GM10248 (cell line): ENCODE results near the gene ECSIT.
"Not testable (repeated sequence)": the region's sequence is repeated elsewhere in the genome, so short reads cannot be mapped to it uniquely, and the experiment has no call there.

Experiments
- CTCF ChIA-PET: fragments of 300-600 bp; sonication (Branson Sonifier 250); formaldehyde crosslinking; extraction: SDS; loops from one replicate; lab custom pipeline; 2021; ENCODE audit warnings: antibody characterized with exemption; lab: Yijun Ruan, JAX
- POLR2A ChIA-PET: fragments of 350-650 bp; sonication (Branson Sonifier 250); formaldehyde crosslinking; extraction: SDS; loops from one replicate; lab custom pipeline; 2020; ENCODE audit warnings: antibody characterized with exemption; lab: Yijun Ruan, JAX
- DNase-seq: peaks from one replicate; pipeline ENCODE4 v3.0.0; 2012; ENCODE audit errors: extremely low spot score
- TF ChIP-seq, protein P1 (sequence below): IDR thresholded peaks from 2 replicates; pipeline ENCODE4 v1.5.1; 2012; ENCODE audit warnings: mild to moderate bottlenecking, low read depth; ENCODE audit errors: extremely low read depth, missing control alignments, control extremely low read depth

The ECSIT gene

DNA sequence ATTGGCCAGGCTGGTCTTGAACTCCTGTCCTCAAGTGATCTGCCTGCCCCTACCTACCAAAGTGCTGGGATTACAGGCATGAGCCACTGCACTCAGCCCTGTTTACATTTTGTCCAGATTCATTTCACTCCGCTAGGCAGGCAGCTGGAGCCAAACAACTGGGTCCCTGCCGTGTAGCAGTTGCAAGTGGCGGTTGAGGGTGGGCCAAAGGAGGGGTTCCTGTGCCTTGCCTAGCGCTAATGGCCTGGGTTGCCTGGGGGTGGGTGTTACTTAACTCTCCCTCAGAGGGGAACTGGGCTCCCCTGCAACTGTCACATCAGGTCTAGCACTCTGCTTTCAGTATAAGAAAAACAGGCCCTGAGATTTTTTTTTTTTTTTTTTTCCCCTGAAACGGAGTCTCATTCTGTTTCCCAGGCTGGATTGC lies 41.1 kb upstream of the ECSIT start:
- DNase-seq: peak; percentile 38
- ChIA-PET CTCF (interaction anchor here (0.9 to 1.6 kb wide), 2 partner anchors 9 to 10 kb away, joined by 3 to 4 read pairs; no protein-coding TSS in a partner anchor), POLR2A (interaction anchor here (0.7 kb wide), 1 partner anchor 178 kb away, joined by 3 read pairs; no protein-coding TSS in a partner anchor)
- TF ChIP-seq, protein P1, sequence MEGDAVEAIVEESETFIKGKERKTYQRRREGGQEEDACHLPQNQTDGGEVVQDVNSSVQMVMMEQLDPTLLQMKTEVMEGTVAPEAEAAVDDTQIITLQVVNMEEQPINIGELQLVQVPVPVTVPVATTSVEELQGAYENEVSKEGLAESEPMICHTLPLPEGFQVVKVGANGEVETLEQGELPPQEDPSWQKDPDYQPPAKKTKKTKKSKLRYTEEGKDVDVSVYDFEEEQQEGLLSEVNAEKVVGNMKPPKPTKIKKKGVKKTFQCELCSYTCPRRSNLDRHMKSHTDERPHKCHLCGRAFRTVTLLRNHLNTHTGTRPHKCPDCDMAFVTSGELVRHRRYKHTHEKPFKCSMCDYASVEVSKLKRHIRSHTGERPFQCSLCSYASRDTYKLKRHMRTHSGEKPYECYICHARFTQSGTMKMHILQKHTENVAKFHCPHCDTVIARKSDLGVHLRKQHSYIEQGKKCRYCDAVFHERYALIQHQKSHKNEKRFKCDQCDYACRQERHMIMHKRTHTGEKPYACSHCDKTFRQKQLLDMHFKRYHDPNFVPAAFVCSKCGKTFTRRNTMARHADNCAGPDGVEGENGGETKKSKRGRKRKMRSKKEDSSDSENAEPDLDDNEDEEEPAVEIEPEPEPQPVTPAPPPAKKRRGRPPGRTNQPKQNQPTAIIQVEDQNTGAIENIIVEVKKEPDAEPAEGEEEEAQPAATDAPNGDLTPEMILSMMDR: no peak

DNA sequence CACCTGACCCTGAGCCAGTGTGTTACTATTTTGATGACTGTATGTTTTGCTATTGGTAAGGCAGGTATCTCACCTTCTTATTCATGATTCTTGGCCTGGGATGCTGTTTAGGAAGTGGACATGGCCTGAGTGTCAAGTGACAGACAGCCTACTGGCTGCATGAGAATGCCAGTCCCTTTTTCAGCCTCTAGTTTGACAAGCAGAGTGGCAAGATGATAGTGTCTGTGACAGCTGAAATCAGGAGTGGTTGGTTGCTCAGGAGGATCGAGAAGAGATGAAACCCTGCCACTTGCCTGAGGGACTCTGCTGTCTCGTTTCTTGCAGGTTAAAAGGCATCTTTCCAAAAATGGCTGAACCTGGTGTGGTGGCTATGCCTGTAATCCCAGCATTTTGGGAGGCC lies 37.2 kb upstream of the ECSIT start:
- TF ChIP-seq, protein P1: no peak
- DNase-seq: no peak
- ChIA-PET CTCF (no interaction called here), POLR2A (no interaction called here)

DNA sequence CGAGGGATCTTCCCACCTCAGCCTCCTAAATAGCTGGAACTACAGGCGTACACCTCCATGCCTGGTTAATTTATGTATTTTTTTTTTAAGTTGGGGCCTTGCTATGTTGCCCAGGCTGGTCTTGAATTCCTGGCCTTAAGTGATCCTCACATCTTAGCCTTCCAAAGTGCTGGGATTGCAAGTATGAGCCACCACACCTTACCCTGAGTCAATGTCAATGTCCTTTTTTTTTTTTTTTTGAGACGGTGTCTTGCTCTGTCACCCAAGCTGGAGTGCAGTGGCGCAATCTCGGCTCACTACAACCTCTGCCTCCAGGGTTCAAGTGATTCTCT lies 36.7 kb upstream of the ECSIT start:
- CTCF ChIA-PET: not testable (repeated sequence)

DNA sequence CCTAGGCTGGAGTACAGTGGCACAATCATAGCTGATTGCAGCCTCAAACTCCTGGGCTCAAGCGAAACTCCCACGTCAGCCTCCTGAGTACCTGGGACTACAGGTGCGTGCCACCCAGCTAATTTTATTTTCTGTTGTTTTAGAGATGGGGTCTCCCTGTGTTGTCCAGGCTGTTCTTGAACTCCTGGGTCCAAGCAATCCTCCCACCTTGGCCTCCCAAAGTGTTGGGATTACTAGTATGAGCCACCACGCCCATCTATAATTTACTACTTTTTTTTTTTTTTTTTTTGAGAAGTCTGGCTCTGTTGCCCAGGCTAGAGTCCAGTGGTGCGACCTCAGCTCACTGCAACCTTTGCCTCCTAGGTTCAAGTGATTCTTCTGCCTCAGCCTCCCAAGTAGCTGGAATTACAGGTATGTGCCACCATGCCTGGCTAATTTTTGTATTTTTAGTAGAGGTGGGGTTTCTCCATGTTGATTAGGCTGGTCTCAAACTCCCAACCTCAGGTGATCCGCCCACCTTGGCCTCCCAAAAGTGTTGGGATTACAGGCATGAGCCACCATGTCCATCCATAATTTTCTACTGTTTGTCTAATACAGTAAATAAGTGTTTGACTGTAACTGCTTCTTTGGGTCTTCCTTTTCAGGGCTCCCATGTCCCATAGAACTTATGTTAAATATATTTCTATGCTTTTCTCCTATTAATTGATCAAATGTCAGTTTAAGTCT lies 35.3 kb upstream of the ECSIT start:
- POLR2A ChIA-PET, DNase-seq: not testable (repeated sequence)
- CTCF ChIA-PET: interaction anchor here (1.0 kb wide), 3 partner anchors 14 to 28 kb away, joined by 3 to 5 read pairs (median 3); no protein-coding TSS in a partner anchor

More for the DNA sequence above, 36.7 kb upstream of the ECSIT start:
- POLR2A ChIA-PET, DNase-seq: not testable (repeated sequence)

DNA sequence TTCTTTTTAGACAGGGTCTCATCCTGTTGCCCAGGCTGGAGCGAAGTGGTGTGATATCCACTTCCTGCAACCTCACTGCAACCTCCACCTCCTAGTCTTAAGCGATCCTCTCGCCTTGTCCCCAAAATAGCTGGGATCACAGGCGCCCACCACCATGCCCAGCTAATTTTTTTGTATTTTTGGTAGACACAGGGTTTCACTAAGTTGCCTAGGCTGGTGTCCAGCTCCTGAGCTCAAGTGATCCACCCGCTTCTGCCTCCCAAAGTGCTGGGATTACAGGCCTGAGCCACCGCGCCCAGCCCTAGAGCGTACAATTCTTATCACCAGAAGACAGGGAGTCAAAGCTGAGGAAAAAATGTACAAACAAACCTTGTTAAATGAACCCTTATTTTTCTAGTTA lies 34.6 kb upstream of the ECSIT start:
- CTCF ChIA-PET: interaction anchor here (0.9 to 1.9 kb wide), 7 partner anchors 13 to 360 kb away, joined by 3 to 12 read pairs (median 3); no protein-coding TSS in a partner anchor
- no peak for DNase-seq
- POLR2A ChIA-PET: no interaction called here
- TF ChIP-seq, protein P1: no peak

DNA sequence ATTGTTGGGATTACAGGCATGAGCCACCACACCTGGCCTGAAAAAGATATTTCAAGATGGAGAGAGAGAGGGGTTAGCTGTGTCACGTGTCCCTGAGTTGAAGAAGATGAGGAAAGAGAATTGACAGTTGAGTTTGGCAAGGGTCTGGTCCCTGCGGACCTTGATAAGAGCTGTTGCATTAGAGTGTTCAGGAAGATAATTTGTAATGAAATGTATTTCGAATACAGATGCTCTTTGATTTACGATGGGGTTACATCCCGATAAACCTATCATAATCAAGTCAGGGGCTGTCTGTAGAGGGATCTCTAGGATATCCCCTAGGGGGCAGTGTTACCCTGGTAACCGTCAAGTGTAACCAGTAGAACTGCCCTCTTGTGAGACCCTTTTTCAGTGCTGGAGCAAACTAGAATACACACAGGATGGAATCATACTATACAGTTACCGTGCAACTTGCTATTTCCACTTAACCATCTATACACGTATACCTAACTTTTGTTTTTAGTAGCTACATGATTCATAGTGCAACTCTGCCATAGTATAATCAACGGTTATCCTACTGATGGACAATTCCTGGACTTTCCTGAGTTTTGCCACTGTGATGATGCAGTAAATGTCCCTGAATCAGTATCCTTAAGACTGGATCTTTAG lies 31.6 kb upstream of the ECSIT start:
- CTCF ChIA-PET: interaction anchor here (0.6 to 4.0 kb wide), 20 partner anchors 8 to 89 kb away, joined by 3 to 38 read pairs (median 5); partner anchors contain the start of gene ACP5
- TF ChIP-seq, protein P1: peak; percentile 52
- POLR2A ChIA-PET: no interaction called here
- peak; percentile 69 for DNase-seq

DNA sequence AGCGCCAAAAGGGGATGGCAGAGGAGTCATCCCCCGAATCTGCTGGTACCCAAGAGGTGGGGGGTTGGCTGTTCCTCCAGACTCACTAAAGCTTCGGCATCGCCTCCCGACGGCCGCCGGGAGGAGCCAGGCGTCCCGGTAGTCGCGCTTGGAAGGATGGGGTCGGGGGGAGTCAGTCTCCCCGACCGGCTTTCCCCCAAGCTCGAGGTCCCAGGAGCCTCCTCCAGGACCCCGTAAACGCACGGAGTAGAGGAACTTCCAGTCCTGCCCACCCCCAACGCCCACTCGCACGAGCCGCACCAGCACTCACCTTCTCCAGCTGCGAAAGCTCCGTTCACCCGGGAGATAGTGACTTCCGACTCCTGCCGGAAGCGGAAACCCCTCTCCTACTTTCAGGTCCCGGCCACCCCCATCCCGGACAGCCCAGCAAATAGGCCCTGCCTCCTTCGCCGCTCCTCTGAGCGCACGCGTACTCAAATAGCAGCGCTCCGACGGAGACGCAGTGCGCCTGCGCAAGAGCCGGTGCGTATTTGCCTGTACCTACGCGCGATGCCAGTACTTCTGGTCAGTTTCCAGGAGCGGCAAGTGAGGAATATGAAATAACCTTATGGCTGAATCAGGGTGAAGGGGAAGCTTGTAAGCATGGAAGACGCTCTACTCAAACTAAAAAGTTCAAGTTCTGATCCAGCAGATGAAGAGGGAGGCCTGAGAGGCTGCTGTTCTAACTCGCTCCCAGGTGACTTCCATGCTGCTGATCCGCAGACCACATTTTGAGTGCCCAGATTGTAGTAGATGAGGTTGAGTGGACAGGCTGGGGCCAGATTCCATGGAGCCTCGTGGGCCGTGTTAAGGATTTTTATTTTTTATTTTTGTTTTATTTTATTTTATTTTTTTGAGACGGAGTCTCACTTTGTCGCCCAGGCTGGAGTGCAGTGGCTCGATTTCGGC lies 30.2 kb upstream of the ECSIT start, which contains the start of gene ELOF1:
Gene ELOF1, minus strand, starts transcription at position 350 of the 948 bp plus-strand sequence. CDS start 4,883 bp downstream, outside the sequence.
- POLR2A ChIA-PET: interaction anchor here (0.7 kb wide), 1 partner anchor 688 kb away, joined by 3 read pairs; no protein-coding TSS in a partner anchor
- CTCF ChIA-PET: interaction anchor here (0.9 to 4.0 kb wide), 14 partner anchors 9 to 239 kb away, joined by 3 to 38 read pairs (median 6); partner anchors contain the start of genes ACP5 and ZNF491
- TF ChIP-seq, protein P1: no peak
- peak; percentile 98 for DNase-seq
